HL-60 (cell line): ENCODE measurements around the gene DCP1B.

Experiments
- CTCF ChIP-seq: IDR thresholded peaks from one replicate; pipeline ENCODE4 v1.5.1; 2011; ENCODE audit warnings: low read length, control low read depth, inconsistent platforms; ENCODE audit not compliant: insufficient read depth
- GABPA ChIP-seq: IDR thresholded peaks from 2 replicates; pipeline ENCODE4 v1.6.1; 2012; ENCODE audit warnings: low read depth
- POLR2AphosphoS5 ChIP-seq: IDR thresholded peaks from 2 replicates; pipeline ENCODE4 v1.6.1; 2012; ENCODE audit warnings: low read depth
- REST ChIP-seq: IDR thresholded peaks from 2 replicates; pipeline ENCODE4 v1.6.1; 2012; ENCODE audit warnings: low read depth; ENCODE audit not compliant: insufficient replicate concordance
- SPI1 ChIP-seq: IDR thresholded peaks from 2 replicates; pipeline ENCODE4 v1.6.1; 2012; ENCODE audit warnings: low read depth, mild to moderate bottlenecking, borderline replicate concordance

- TF ChIP-seq CTCF (no peak), REST (no peak), GABPA (no peak), POLR2AphosphoS5 (no peak), SPI1 (no peak)
Observed at GRCh38 chr12:1977109-1977508, 27.1 kb downstream of the DCP1B start.
